ENCODE results near the gene CELF3.

DNA sequence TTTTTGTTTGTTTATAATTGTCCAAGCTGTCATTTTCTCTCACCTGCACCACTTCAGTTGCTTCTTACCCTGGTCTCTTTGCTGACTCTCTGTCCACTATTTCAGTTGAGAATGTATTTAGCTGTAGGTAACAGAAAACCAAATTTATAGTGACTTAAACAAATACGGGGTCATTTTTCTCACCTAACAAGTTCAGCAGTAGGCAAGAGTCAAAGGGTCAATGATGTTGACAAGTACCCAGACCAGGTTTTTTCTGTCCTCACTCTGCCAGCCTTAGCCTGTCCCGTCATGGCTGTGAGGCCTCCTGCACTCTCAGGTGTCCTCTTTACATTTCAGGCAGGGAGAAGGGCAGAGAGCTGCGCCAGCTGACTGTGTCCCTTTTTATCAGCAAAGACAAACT, 16.5 kb upstream of the CELF3 start:
- TF ChIP-seq TAF1 (IDR thresholded peaks at IDR 0.05; ENCODE audit: borderline replicate concordance, low read depth, low read length): no peak
- TF ChIP-seq, protein P1, sequence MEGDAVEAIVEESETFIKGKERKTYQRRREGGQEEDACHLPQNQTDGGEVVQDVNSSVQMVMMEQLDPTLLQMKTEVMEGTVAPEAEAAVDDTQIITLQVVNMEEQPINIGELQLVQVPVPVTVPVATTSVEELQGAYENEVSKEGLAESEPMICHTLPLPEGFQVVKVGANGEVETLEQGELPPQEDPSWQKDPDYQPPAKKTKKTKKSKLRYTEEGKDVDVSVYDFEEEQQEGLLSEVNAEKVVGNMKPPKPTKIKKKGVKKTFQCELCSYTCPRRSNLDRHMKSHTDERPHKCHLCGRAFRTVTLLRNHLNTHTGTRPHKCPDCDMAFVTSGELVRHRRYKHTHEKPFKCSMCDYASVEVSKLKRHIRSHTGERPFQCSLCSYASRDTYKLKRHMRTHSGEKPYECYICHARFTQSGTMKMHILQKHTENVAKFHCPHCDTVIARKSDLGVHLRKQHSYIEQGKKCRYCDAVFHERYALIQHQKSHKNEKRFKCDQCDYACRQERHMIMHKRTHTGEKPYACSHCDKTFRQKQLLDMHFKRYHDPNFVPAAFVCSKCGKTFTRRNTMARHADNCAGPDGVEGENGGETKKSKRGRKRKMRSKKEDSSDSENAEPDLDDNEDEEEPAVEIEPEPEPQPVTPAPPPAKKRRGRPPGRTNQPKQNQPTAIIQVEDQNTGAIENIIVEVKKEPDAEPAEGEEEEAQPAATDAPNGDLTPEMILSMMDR (IDR thresholded peaks at IDR 0.05): no peak
- TF ChIP-seq EP300 (IDR thresholded peaks at IDR 0.05; ENCODE audit: borderline replicate concordance in 1 of 2, low read depth in 1 of 2, low read length in 1 of 2): no peak
- TF ChIP-seq MXI1 (IDR thresholded peaks at IDR 0.05; ENCODE audit: low read depth, low read length): no peak
- no peak for TF ChIP-seq RXRA (IDR thresholded peaks at IDR 0.05; ENCODE audit: borderline replicate concordance, low read depth)
- TF ChIP-seq, protein P2, sequence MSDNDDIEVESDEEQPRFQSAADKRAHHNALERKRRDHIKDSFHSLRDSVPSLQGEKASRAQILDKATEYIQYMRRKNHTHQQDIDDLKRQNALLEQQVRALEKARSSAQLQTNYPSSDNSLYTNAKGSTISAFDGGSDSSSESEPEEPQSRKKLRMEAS (IDR thresholded peaks at IDR 0.05; ENCODE audit: low read depth): no peak
- TF ChIP-seq JUND (IDR thresholded peaks at IDR 0.05): no peak
- TF ChIP-seq FOXM1 (IDR thresholded peaks at IDR 0.05; ENCODE audit: low read depth): no peak
- TF ChIP-seq GATA2 (CRISPR knock-in tag; IDR thresholded peaks at IDR 0.05): no peak
- no peak for TF ChIP-seq CHD2 (IDR thresholded peaks at IDR 0.05; ENCODE audit: low read length, partially characterized antibody)
- TF ChIP-seq, protein P3, sequence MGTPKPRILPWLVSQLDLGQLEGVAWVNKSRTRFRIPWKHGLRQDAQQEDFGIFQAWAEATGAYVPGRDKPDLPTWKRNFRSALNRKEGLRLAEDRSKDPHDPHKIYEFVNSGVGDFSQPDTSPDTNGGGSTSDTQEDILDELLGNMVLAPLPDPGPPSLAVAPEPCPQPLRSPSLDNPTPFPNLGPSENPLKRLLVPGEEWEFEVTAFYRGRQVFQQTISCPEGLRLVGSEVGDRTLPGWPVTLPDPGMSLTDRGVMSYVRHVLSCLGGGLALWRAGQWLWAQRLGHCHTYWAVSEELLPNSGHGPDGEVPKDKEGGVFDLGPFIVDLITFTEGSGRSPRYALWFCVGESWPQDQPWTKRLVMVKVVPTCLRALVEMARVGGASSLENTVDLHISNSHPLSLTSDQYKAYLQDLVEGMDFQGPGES (IDR thresholded peaks at IDR 0.05; ENCODE audit: low read depth, low read length): no peak
- no peak for TF ChIP-seq POLR2AphosphoS5 (IDR thresholded peaks at IDR 0.05; ENCODE audit: low read depth, low read length)

Measured in SK-N-SH (cell line).